ENCODE measurements around the gene BCAM. TPM values are rescaled to one million over a fixed set of nuclear protein-coding genes. Genes with fewer than 3 reads are reported as not detected.
A peak's percentile ranks its signal among the peaks of the same experiment; 100 is the strongest.

BCAM gene
- total RNA-seq, 1 donor: 4.3 TPM

DNA sequence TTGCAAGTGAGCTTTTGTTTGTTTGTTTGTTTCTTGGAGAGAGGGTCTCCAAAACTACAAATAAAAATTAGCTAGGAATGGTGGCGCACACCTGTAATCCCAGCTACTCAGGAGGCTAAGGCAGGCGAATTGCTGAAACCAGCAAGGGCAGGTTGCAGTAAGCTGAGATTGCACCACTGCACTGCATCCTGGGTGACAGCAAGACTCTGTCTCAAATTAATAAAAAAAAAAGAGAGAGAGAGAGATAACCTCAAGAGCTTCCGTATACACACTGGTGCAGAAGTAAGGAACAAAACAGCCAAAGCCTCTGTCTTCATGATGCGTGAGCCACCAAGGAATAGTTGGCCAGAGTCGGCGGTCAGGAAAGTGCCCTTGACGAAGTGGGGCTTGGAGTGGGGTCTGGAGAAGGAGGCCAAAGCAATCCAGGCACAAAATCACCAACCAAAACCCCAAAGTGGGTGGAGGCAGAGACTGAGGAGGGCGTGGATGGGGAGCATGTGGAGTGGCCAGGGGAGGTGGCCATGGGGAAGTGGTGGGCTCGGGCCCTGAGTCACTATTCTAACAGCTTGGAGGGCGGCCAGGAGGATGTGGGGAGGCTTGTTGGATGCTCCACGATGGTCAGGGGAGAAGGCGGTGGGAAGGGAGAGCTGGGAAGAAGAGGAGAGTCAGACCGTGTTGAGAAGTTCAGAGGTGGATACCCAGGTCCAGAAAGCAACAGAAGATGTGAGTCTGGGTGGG lies 61.0 kb downstream of the BCAM start:
- TF ChIP-seq, protein P1, sequence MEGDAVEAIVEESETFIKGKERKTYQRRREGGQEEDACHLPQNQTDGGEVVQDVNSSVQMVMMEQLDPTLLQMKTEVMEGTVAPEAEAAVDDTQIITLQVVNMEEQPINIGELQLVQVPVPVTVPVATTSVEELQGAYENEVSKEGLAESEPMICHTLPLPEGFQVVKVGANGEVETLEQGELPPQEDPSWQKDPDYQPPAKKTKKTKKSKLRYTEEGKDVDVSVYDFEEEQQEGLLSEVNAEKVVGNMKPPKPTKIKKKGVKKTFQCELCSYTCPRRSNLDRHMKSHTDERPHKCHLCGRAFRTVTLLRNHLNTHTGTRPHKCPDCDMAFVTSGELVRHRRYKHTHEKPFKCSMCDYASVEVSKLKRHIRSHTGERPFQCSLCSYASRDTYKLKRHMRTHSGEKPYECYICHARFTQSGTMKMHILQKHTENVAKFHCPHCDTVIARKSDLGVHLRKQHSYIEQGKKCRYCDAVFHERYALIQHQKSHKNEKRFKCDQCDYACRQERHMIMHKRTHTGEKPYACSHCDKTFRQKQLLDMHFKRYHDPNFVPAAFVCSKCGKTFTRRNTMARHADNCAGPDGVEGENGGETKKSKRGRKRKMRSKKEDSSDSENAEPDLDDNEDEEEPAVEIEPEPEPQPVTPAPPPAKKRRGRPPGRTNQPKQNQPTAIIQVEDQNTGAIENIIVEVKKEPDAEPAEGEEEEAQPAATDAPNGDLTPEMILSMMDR (IDR thresholded peaks at IDR 0.05; ENCODE audit: extremely low read depth, low read depth, low read length): no peak
- peaks cover 16% of the 10 kb centered on the region for H3K79me2 ChIP-seq (ENCODE audit: insufficient read depth, low read length)
- peak overlapping the region; percentile 58 for H3K4me2 ChIP-seq (ENCODE audit: insufficient read depth, low read length)

More for the DNA sequence above, 61.0 kb downstream of the BCAM start:
- peaks cover 47% of the 10 kb centered on the region for H3K36me3 ChIP-seq (ENCODE audit: insufficient read depth, low read length)
- peaks cover 21% of the 10 kb centered on the region for H4K20me1 ChIP-seq (ENCODE audit: insufficient read depth, low read length)
- no peaks in the 10 kb centered on the region for H3K9me3 ChIP-seq (ENCODE audit: low read depth, low read length)
- H3K27ac ChIP-seq (ENCODE audit: low read depth, low read length): peak overlapping the region; percentile 58
- H3K27me3 ChIP-seq (ENCODE audit: insufficient read depth, low read length): no peaks in the 10 kb centered on the region
- H3K4me1 ChIP-seq (ENCODE audit: insufficient read depth, low read length): peaks cover 11% of the 10 kb centered on the region
- H3K4me3 ChIP-seq (ENCODE audit: insufficient read depth, low read length): peak overlapping the region; percentile 16
- peak; percentile 96 for DNase-seq (ENCODE audit: insufficient read length, low spot score, missing footprints)
- H2AFZ ChIP-seq (ENCODE audit: low read length): no peak overlapping the region

Small RNAs within 50 kb of the gene (small RNA-seq; reads per million reads assigned to genes)
- gene RF00156: not detected

Other genes starting within 250 kb of the BCAM start
- gene IGSF23, start 195.5 kb upstream of the BCAM start, total RNA-seq: not detected in 2 replicates
- gene PVR, start 165.2 kb upstream of the BCAM start, total RNA-seq: 50.1 and 53.6 TPM in 2 replicates
- gene CEACAM19, start 137.6 kb upstream of the BCAM start, total RNA-seq: 0.72 and 1.2 TPM in 2 replicates
- gene CEACAM16, start 110.0 kb upstream of the BCAM start, total RNA-seq: under 0.01 TPM in 1 of 2 replicates, not detected in the other
- 6.5 and 7.2 TPM in 2 replicates for gene BCL3, start 60.4 kb upstream of the BCAM start, total RNA-seq
- gene CBLC, start 31.2 kb upstream of the BCAM start, total RNA-seq: not detected in 2 replicates
- 38.9 and 46.0 TPM in 2 replicates for gene NECTIN2, start 37.2 kb downstream of the BCAM start, total RNA-seq
- 28.3 and 31.8 TPM in 2 replicates for gene TOMM40, start 82.2 kb downstream of the BCAM start, total RNA-seq
- 44.5 and 46.6 TPM in 2 replicates for gene APOE, start 96.7 kb downstream of the BCAM start, total RNA-seq
- gene APOC1, start 105.5 kb downstream of the BCAM start, total RNA-seq: 1.2 and 1.4 TPM in 2 replicates
- gene APOC4, start 133.1 kb downstream of the BCAM start, total RNA-seq: not detected in 2 replicates
- not detected in 2 replicates for gene APOC2, start 136.9 kb downstream of the BCAM start, total RNA-seq
- gene CLPTM1, start 146.3 kb downstream of the BCAM start, total RNA-seq: 45.2 and 61.3 TPM in 2 replicates
- gene RELB, start 192.4 kb downstream of the BCAM start, total RNA-seq: 8.5 and 9.8 TPM in 2 replicates
- gene CLASRP, start 229.9 kb downstream of the BCAM start, total RNA-seq: 17.0 and 17.1 TPM in 2 replicates

All from osteoblast (primary cell).